ENCODE measurements around the gene CNTNAP5.

CNTNAP5 gene

GRCh38 chr2:124816007-124816406 lies 790.9 kb downstream of the CNTNAP5 start:
- no peak for ATAC-seq
- TF ChIP-seq CSDC2 (CRISPR knock-in tag; IDR thresholded peaks at IDR 0.05): no peak
- no peak for TF ChIP-seq ZNF70 (CRISPR knock-in tag; IDR thresholded peaks at IDR 0.05)
- no peak for TF ChIP-seq OSR1 (CRISPR knock-in tag; IDR thresholded peaks at IDR 0.05)
- TF ChIP-seq GLIS3 (CRISPR knock-in tag; IDR thresholded peaks at IDR 0.05): no peak
- TF ChIP-seq ISL1 (CRISPR knock-in tag; IDR thresholded peaks at IDR 0.05): no peak
- no peak for TF ChIP-seq ZFP30 (CRISPR knock-in tag; IDR thresholded peaks at IDR 0.05)
- no peak for TF ChIP-seq TOX (CRISPR knock-in tag; IDR thresholded peaks at IDR 0.05; ENCODE audit: borderline replicate concordance)
- no peak for TF ChIP-seq BACH2 (CRISPR knock-in tag; IDR thresholded peaks at IDR 0.05; ENCODE audit: borderline replicate concordance)
- no peak for TF ChIP-seq ZFP3 (CRISPR knock-in tag; IDR thresholded peaks at IDR 0.05)
- TF ChIP-seq ARNTL (CRISPR knock-in tag; IDR thresholded peaks at IDR 0.05; ENCODE audit: borderline replicate concordance, low read depth): no peak
- TF ChIP-seq PPARA (CRISPR knock-in tag; IDR thresholded peaks at IDR 0.05; ENCODE audit: borderline replicate concordance): no peak
- no peak for TF ChIP-seq ZC3H10 (CRISPR knock-in tag; IDR thresholded peaks at IDR 0.05)
- TF ChIP-seq, protein P1, sequence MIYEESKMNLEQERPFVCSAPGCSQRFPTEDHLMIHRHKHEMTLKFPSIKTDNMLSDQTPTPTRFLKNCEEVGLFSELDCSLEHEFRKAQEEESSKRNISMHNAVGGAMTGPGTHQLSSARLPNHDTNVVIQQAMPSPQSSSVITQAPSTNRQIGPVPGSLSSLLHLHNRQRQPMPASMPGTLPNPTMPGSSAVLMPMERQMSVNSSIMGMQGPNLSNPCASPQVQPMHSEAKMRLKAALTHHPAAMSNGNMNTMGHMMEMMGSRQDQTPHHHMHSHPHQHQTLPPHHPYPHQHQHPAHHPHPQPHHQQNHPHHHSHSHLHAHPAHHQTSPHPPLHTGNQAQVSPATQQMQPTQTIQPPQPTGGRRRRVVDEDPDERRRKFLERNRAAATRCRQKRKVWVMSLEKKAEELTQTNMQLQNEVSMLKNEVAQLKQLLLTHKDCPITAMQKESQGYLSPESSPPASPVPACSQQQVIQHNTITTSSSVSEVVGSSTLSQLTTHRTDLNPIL (CRISPR knock-in tag; IDR thresholded peaks at IDR 0.05; ENCODE audit: low read depth): no peak

DNA sequence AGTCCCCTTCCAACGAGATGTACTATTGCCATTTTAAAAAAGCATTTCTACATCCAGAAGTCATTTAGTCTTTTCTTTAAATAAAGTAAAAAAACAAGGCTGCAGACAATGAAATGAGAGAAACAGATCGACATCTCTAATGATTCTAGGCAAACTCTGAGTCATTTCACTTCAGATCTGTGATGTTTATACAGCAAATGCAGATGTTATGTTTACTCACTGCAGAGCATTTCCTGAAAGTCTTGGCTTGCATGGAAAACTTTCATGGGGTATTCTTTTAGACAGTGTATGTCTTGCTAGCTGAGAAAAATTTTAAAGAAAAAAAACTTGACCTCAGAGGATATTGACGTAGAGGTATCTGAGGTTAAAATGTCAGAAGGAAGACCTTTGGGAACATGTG lies 797.4 kb downstream of the CNTNAP5 start:
- TF ChIP-seq PPARA (CRISPR knock-in tag; IDR thresholded peaks at IDR 0.05; ENCODE audit: borderline replicate concordance): no peak
- no peak for TF ChIP-seq TCF4 (CRISPR knock-in tag; IDR thresholded peaks at IDR 0.05; ENCODE audit: borderline replicate concordance)
- no peak for TF ChIP-seq SNAI2 (CRISPR knock-in tag; IDR thresholded peaks at IDR 0.05)
- no peak for TF ChIP-seq ZC3H10 (CRISPR knock-in tag; IDR thresholded peaks at IDR 0.05)

DNA sequence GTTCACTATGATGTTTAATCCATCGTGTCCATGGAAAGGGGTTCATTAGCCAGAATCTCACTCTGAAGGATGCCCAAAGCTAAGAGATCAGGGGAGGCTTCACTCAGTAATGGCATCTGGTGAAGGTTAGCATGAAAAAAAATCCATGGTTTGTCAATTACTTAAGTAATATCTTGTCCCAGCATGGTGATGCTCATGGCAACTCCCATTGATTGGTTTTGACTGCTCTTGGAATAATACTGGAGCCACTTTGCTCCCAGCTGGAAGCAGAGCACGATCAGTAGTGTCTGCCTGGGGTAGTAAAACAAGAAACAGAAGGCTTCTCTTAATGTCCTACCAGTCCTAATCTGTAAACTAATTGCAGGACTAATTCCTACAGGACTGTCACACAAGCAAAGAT lies 799.4 kb downstream of the CNTNAP5 start:
- ATAC-seq: no peak
- TF ChIP-seq ARNTL (CRISPR knock-in tag; IDR thresholded peaks at IDR 0.05; ENCODE audit: borderline replicate concordance, low read depth): no peak
- no peak for TF ChIP-seq PATZ1 (CRISPR knock-in tag; IDR thresholded peaks at IDR 0.05; ENCODE audit: borderline replicate concordance)
- no peak for TF ChIP-seq ESRRG (CRISPR knock-in tag; IDR thresholded peaks at IDR 0.05)
- no peak for TF ChIP-seq POU6F1 (CRISPR knock-in tag; IDR thresholded peaks at IDR 0.05; ENCODE audit: borderline replicate concordance, low read depth)
- no peak for TF ChIP-seq PPARA (CRISPR knock-in tag; IDR thresholded peaks at IDR 0.05; ENCODE audit: borderline replicate concordance)
- TF ChIP-seq ZNF70 (CRISPR knock-in tag; IDR thresholded peaks at IDR 0.05): no peak
- no peak for TF ChIP-seq TOX (CRISPR knock-in tag; IDR thresholded peaks at IDR 0.05; ENCODE audit: borderline replicate concordance)
- TF ChIP-seq BACH2 (CRISPR knock-in tag; IDR thresholded peaks at IDR 0.05; ENCODE audit: borderline replicate concordance): no peak
- TF ChIP-seq ZNF565 (CRISPR knock-in tag; conservative IDR thresholded peaks at IDR 0.05; ENCODE audit: low read depth): no peak
- TF ChIP-seq, protein P2, sequence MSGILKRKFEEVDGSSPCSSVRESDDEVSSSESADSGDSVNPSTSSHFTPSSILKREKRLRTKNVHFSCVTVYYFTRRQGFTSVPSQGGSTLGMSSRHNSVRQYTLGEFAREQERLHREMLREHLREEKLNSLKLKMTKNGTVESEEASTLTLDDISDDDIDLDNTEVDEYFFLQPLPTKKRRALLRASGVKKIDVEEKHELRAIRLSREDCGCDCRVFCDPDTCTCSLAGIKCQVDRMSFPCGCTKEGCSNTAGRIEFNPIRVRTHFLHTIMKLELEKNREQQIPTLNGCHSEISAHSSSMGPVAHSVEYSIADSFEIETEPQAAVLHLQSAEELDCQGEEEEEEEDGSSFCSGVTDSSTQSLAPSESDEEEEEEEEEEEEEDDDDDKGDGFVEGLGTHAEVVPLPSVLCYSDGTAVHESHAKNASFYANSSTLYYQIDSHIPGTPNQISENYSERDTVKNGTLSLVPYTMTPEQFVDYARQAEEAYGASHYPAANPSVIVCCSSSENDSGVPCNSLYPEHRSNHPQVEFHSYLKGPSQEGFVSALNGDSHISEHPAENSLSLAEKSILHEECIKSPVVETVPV (CRISPR knock-in tag; IDR thresholded peaks at IDR 0.05): no peak
- no peak for TF ChIP-seq RARB (CRISPR knock-in tag; IDR thresholded peaks at IDR 0.05)
- no peak for TF ChIP-seq ZFP3 (CRISPR knock-in tag; IDR thresholded peaks at IDR 0.05)
- TF ChIP-seq, protein P3, sequence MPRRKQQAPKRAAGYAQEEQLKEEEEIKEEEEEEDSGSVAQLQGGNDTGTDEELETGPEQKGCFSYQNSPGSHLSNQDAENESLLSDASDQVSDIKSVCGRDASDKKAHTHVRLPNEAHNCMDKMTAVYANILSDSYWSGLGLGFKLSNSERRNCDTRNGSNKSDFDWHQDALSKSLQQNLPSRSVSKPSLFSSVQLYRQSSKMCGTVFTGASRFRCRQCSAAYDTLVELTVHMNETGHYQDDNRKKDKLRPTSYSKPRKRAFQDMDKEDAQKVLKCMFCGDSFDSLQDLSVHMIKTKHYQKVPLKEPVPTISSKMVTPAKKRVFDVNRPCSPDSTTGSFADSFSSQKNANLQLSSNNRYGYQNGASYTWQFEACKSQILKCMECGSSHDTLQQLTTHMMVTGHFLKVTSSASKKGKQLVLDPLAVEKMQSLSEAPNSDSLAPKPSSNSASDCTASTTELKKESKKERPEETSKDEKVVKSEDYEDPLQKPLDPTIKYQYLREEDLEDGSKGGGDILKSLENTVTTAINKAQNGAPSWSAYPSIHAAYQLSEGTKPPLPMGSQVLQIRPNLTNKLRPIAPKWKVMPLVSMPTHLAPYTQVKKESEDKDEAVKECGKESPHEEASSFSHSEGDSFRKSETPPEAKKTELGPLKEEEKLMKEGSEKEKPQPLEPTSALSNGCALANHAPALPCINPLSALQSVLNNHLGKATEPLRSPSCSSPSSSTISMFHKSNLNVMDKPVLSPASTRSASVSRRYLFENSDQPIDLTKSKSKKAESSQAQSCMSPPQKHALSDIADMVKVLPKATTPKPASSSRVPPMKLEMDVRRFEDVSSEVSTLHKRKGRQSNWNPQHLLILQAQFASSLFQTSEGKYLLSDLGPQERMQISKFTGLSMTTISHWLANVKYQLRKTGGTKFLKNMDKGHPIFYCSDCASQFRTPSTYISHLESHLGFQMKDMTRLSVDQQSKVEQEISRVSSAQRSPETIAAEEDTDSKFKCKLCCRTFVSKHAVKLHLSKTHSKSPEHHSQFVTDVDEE (CRISPR knock-in tag; IDR thresholded peaks at IDR 0.05): no peak

More for the DNA sequence above, 797.4 kb downstream of the CNTNAP5 start:
- ATAC-seq: no peak

All from SK-N-SH treated with all-trans-retinoic acid at 6 μM for 48 hours (cell line).